ENCODE results near the gene PHC2.

Gene PHC2

DNA sequence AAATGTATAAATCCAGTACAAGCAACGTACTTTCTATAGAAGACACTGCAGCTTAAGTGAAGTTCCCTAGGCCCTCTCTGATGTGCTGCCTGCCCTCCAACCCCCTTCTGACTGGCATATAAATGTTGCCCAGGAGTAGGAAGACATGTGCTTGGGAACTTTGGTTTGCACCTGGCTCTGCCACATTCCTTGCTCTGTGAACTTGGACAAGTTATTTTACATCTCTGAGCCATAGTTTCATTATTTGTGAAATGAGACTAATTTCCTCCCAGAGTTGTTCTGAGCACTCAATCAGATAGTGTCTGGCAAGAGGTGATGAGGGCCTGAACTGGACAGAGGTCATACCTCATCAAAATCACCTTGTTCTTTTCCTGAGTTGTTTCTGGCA lies 3.5 kb upstream of the PHC2 start:
- TF ChIP-seq ZC3H10 (CRISPR knock-in tag; IDR thresholded peaks at IDR 0.05) (no peak), GLIS3 (CRISPR knock-in tag; IDR thresholded peaks at IDR 0.05) (no peak), ESRRG (CRISPR knock-in tag; IDR thresholded peaks at IDR 0.05) (no peak), ZNF70 (CRISPR knock-in tag; IDR thresholded peaks at IDR 0.05) (no peak), ZNF8 (CRISPR knock-in tag; IDR thresholded peaks at IDR 0.05) (no peak), OSR1 (CRISPR knock-in tag; IDR thresholded peaks at IDR 0.05) (no peak), ARNTL (CRISPR knock-in tag; IDR thresholded peaks at IDR 0.05; ENCODE audit: borderline replicate concordance, low read depth) (no peak), ZFP30 (CRISPR knock-in tag; IDR thresholded peaks at IDR 0.05) (no peak), CSDC2 (CRISPR knock-in tag; IDR thresholded peaks at IDR 0.05) (no peak), ISL1 (CRISPR knock-in tag; IDR thresholded peaks at IDR 0.05) (no peak), BACH2 (CRISPR knock-in tag; IDR thresholded peaks at IDR 0.05; ENCODE audit: borderline replicate concordance) (no peak), SNAI2 (CRISPR knock-in tag; IDR thresholded peaks at IDR 0.05) (no peak), RARB (CRISPR knock-in tag; IDR thresholded peaks at IDR 0.05) (no peak), ZNF565 (CRISPR knock-in tag; conservative IDR thresholded peaks at IDR 0.05; ENCODE audit: low read depth) (no peak), TOX (CRISPR knock-in tag; IDR thresholded peaks at IDR 0.05; ENCODE audit: borderline replicate concordance) (no peak), TCF4 (CRISPR knock-in tag; IDR thresholded peaks at IDR 0.05; ENCODE audit: borderline replicate concordance) (no peak), ZFP3 (CRISPR knock-in tag; IDR thresholded peaks at IDR 0.05) (no peak)
- TF ChIP-seq, protein P1, sequence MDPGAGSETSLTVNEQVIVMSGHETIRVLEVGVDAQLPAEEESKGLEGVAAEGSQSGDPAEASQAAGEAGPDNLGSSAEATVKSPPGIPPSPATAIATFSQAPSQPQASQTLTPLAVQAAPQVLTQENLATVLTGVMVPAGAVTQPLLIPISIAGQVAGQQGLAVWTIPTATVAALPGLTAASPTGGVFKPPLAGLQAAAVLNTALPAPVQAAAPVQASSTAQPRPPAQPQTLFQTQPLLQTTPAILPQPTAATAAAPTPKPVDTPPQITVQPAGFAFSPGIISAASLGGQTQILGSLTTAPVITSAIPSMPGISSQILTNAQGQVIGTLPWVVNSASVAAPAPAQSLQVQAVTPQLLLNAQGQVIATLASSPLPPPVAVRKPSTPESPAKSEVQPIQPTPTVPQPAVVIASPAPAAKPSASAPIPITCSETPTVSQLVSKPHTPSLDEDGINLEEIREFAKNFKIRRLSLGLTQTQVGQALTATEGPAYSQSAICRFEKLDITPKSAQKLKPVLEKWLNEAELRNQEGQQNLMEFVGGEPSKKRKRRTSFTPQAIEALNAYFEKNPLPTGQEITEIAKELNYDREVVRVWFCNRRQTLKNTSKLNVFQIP (CRISPR knock-in tag; IDR thresholded peaks at IDR 0.05; ENCODE audit: borderline replicate concordance, low read depth) = no peak
- TF ChIP-seq, protein P2, sequence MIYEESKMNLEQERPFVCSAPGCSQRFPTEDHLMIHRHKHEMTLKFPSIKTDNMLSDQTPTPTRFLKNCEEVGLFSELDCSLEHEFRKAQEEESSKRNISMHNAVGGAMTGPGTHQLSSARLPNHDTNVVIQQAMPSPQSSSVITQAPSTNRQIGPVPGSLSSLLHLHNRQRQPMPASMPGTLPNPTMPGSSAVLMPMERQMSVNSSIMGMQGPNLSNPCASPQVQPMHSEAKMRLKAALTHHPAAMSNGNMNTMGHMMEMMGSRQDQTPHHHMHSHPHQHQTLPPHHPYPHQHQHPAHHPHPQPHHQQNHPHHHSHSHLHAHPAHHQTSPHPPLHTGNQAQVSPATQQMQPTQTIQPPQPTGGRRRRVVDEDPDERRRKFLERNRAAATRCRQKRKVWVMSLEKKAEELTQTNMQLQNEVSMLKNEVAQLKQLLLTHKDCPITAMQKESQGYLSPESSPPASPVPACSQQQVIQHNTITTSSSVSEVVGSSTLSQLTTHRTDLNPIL (CRISPR knock-in tag; IDR thresholded peaks at IDR 0.05; ENCODE audit: low read depth) = no peak
- ATAC-seq = no peak

DNA sequence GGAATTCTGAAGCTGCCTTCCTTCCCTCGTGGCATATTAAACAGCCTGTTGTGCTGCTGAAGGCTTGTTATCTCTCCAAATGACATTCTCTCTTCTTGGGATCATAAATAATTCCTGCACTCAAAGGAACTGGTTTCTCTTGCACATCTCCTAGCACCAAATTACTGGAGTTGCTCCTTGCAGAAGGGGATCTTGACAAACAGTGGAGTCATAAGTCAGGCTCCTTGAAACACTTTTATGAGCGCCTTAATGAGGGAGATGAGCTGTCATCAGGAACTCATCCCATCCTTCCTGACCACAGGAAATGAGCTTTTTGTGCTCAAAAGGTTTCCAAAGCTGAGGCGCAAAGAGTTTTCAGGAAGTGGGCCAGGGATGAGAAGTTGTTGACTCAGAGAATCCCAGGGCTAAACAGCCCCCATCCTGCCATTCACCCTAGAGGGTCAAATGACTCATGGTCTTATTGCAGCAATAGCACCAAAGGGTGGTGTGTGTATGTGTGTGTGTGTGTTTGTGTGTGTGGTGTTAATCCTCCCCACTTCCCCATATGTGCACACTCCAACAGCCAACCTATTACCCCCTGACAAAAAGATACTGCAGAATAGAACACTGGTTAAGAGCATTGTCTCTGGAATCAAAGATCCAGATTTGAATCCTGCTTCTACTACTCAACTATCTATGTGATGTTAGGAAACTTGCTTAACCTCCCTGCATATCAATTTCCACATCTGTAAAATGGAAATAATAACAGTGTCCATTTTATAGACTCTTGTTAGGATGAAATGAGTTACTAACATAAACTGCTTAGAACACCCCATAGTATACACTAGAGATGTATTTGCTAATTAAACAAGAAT lies 2.8 kb upstream of the PHC2 start:
- ATAC-seq = peak; percentile 54
- no peak for TF ChIP-seq ESRRG (CRISPR knock-in tag; IDR thresholded peaks at IDR 0.05)
- TF ChIP-seq GLIS3 (CRISPR knock-in tag; IDR thresholded peaks at IDR 0.05) = no peak
- TF ChIP-seq ZFP3 (CRISPR knock-in tag; IDR thresholded peaks at IDR 0.05) = 0 out of 2 replicates have a peak, but pooled peaks have one; percentile 19
- TF ChIP-seq SNAI2 (CRISPR knock-in tag; IDR thresholded peaks at IDR 0.05) = no peak
- no peak for TF ChIP-seq ZFP30 (CRISPR knock-in tag; IDR thresholded peaks at IDR 0.05)
- TF ChIP-seq TOX (CRISPR knock-in tag; IDR thresholded peaks at IDR 0.05; ENCODE audit: borderline replicate concordance) = peak; percentile 48; the same call in 1 of the 2 replicates
- TF ChIP-seq TCF4 (CRISPR knock-in tag; IDR thresholded peaks at IDR 0.05; ENCODE audit: borderline replicate concordance) = no peak
- TF ChIP-seq, protein P3, sequence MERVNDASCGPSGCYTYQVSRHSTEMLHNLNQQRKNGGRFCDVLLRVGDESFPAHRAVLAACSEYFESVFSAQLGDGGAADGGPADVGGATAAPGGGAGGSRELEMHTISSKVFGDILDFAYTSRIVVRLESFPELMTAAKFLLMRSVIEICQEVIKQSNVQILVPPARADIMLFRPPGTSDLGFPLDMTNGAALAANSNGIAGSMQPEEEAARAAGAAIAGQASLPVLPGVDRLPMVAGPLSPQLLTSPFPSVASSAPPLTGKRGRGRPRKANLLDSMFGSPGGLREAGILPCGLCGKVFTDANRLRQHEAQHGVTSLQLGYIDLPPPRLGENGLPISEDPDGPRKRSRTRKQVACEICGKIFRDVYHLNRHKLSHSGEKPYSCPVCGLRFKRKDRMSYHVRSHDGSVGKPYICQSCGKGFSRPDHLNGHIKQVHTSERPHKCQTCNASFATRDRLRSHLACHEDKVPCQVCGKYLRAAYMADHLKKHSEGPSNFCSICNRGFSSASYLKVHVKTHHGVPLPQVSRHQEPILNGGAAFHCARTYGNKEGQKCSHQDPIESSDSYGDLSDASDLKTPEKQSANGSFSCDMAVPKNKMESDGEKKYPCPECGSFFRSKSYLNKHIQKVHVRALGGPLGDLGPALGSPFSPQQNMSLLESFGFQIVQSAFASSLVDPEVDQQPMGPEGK (CRISPR knock-in tag; IDR thresholded peaks at IDR 0.05; ENCODE audit: borderline replicate concordance) = peak; percentile 88; the same call in 1 of the 2 replicates
- peak; percentile 69 for TF ChIP-seq ISL1 (CRISPR knock-in tag; IDR thresholded peaks at IDR 0.05)
- peak; percentile 93 for TF ChIP-seq OSR1 (CRISPR knock-in tag; IDR thresholded peaks at IDR 0.05)
- 0 out of 2 replicates have a peak, but pooled peaks have one; percentile 58 for TF ChIP-seq ZC3H10 (CRISPR knock-in tag; IDR thresholded peaks at IDR 0.05)

DNA sequence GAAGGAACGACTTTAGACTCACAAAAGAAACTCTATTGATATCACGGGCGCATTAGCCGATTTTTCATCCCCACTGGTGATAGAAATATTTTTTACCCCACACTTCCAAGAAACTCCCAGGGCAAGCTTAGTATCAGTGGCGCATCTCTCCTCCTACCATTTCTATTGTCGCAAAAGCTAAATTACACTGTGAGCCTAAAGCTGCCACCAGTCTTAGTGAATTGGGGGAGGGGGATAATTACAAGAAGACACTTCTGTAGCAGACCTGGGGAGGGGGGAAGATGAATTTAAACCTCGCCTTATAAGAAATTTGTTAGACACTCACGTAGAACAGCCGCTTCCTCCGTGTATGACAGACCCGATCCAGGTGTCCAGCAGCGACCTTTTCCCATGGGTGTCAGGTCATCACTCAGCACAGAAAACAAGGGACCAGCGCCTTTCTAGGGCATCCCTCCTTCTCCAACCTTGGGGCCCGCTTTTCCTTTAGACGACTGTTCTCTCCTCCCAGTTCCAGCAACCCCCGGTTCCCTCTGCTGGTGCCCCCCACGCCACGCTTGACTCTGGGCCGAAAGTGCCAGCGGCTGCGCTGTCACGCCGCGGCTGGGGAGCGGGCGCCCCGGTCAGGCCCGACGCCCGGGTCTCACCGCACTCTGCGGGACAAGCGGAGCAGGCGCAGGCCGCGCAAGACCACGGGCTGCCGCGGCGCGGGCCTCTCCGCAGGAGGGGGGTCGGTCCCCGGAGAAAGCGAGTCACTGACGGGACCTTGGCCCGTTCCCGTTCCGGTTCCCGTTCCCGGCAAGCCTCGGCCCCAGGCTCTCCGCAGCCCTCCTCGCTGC lies 821 bp downstream of the PHC2 start:
- peak; percentile 1; the same call in 2 of the 3 replicates for ATAC-seq
- TF ChIP-seq ZFP3 (CRISPR knock-in tag; IDR thresholded peaks at IDR 0.05) (no peak), ZNF8 (CRISPR knock-in tag; IDR thresholded peaks at IDR 0.05) (no peak), ISL1 (CRISPR knock-in tag; IDR thresholded peaks at IDR 0.05) (no peak), ESRRG (CRISPR knock-in tag; IDR thresholded peaks at IDR 0.05) (no peak), SNAI2 (CRISPR knock-in tag; IDR thresholded peaks at IDR 0.05) (no peak), OSR1 (CRISPR knock-in tag; IDR thresholded peaks at IDR 0.05) (no peak), ZNF70 (CRISPR knock-in tag; IDR thresholded peaks at IDR 0.05) (no peak), TOX (CRISPR knock-in tag; IDR thresholded peaks at IDR 0.05; ENCODE audit: borderline replicate concordance) (no peak), BACH2 (CRISPR knock-in tag; IDR thresholded peaks at IDR 0.05; ENCODE audit: borderline replicate concordance) (no peak), TCF4 (CRISPR knock-in tag; IDR thresholded peaks at IDR 0.05; ENCODE audit: borderline replicate concordance) (no peak), ZFP30 (CRISPR knock-in tag; IDR thresholded peaks at IDR 0.05) (no peak), CSDC2 (CRISPR knock-in tag; IDR thresholded peaks at IDR 0.05) (no peak), ZNF565 (CRISPR knock-in tag; conservative IDR thresholded peaks at IDR 0.05; ENCODE audit: low read depth) (no peak), ZC3H10 (CRISPR knock-in tag; IDR thresholded peaks at IDR 0.05) (no peak)
- TF ChIP-seq, protein P4, sequence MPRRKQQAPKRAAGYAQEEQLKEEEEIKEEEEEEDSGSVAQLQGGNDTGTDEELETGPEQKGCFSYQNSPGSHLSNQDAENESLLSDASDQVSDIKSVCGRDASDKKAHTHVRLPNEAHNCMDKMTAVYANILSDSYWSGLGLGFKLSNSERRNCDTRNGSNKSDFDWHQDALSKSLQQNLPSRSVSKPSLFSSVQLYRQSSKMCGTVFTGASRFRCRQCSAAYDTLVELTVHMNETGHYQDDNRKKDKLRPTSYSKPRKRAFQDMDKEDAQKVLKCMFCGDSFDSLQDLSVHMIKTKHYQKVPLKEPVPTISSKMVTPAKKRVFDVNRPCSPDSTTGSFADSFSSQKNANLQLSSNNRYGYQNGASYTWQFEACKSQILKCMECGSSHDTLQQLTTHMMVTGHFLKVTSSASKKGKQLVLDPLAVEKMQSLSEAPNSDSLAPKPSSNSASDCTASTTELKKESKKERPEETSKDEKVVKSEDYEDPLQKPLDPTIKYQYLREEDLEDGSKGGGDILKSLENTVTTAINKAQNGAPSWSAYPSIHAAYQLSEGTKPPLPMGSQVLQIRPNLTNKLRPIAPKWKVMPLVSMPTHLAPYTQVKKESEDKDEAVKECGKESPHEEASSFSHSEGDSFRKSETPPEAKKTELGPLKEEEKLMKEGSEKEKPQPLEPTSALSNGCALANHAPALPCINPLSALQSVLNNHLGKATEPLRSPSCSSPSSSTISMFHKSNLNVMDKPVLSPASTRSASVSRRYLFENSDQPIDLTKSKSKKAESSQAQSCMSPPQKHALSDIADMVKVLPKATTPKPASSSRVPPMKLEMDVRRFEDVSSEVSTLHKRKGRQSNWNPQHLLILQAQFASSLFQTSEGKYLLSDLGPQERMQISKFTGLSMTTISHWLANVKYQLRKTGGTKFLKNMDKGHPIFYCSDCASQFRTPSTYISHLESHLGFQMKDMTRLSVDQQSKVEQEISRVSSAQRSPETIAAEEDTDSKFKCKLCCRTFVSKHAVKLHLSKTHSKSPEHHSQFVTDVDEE (CRISPR knock-in tag; IDR thresholded peaks at IDR 0.05) = no peak
- TF ChIP-seq, protein P2 (CRISPR knock-in tag; IDR thresholded peaks at IDR 0.05; ENCODE audit: low read depth) = no peak
- TF ChIP-seq, protein P1 (CRISPR knock-in tag; IDR thresholded peaks at IDR 0.05; ENCODE audit: borderline replicate concordance, low read depth) = no peak
